ENCODE data around the gene HPCA. TPM values are rescaled to one million over a fixed set of nuclear protein-coding genes. Genes with fewer than 3 reads are reported as not detected.

HPCA gene
- total and polyA plus RNA-seq, 2 of the 8 experiments (the other 6 are each of a cell fraction or from before 2014, with no cell fraction given) = 0.70 to 1.4 TPM

GRCh38 chr1:32898958-32899357 lies 12.7 kb downstream of the HPCA start:
- no peaks in the 10 kb centered on the region for H3K79me2 ChIP-seq (ENCODE audit: control insufficient read depth in 1 of 2, insufficient read depth in 2 of 2, low read length in 2 of 2)
- H3K27ac ChIP-seq (ENCODE audit: low read depth, low read length) = no peak overlapping the region
- ChIA-PET CTCF (ENCODE audit: partially characterized antibody) (interaction anchor here (0.7 to 16.6 kb wide), 7 partner anchors 20 to 190 kb away, joined by 3 to 382 read pairs (median 6); partner anchors contain the start of genes FNDC5 and HPCA), POLR2A (ENCODE audit: partially characterized antibody) (interaction anchor here (1.2 kb wide), 1 partner anchor 116 kb away, joined by 3 read pairs; no protein-coding TSS in a partner anchor)
- no peak overlapping the region for H3K56ac ChIP-seq (replicated peaks; ENCODE audit: insufficient read length, low read depth, low read length)
- no peak overlapping the region for H3K4me3 ChIP-seq (ENCODE audit: extremely low read depth in 1 of 4, insufficient read depth in 2 of 4, low read depth in 3 of 4, low read length in 4 of 4)
- no peak overlapping the region for H2BK120ac ChIP-seq (replicated peaks; ENCODE audit: low read depth, low read length)
- no peak overlapping the region for H4K5ac ChIP-seq (ENCODE audit: insufficient read length, low read depth, low read length)
- WGBS, 2 experiments (ENCODE audit: extremely low coverage in 1 of 2, insufficient coverage in 1 of 2, insufficient read length in 1 of 2, insufficient replicate concordance in 2 of 2, low coverage in 1 of 2, low lambda C conversion rate in 2 of 2, missing lambda C conversion rate in 1 of 2) = 84% methylated on average over 3 of the region's 3 CpGs; no CpG with 5 or more reads in 1 of the 2 experiments
- H2BK20ac ChIP-seq (ENCODE audit: low read length) = no peak overlapping the region
- no peak overlapping the region for H3K18ac ChIP-seq (ENCODE audit: extremely low read depth, low read length)
- H4K91ac ChIP-seq (replicated peaks; ENCODE audit: insufficient read length, low read length) = no peak overlapping the region
- H3K23ac ChIP-seq (ENCODE audit: insufficient read length) = no peak overlapping the region
- H2BK15ac ChIP-seq (ENCODE audit: low read length) = no peak overlapping the region
- peaks cover 14 to 40% (median 34%) of the 10 kb centered on the region in 4 experiments for H3K27me3 ChIP-seq (replicated peaks in 1 of 4; ENCODE audit: control insufficient read depth in 3 of 4, extremely low read depth in 1 of 4, insufficient read depth in 3 of 4, low read length in 3 of 4)
- H2BK12ac ChIP-seq (ENCODE audit: low read depth, low read length) = no peak overlapping the region
- peaks cover 2 to 4% of the 10 kb centered on the region in 2 experiments for H4K20me1 ChIP-seq (replicated peaks in 1 of 2; ENCODE audit: control insufficient read depth in 1 of 2, insufficient read depth in 2 of 2, low read length in 2 of 2)
- H2AFZ ChIP-seq (ENCODE audit: low read length) = no peak overlapping the region
- FAIRE-seq (no peak), DNase-seq (ENCODE audit: low read depth in 1 of 2, low spot score in 2 of 2) (no peak)
- no peaks in the 10 kb centered on the region for H3K79me1 ChIP-seq (ENCODE audit: low read depth, low read length)
- H3K23me2 ChIP-seq (ENCODE audit: low read depth, low read length) = peaks cover 11% of the 10 kb centered on the region; the same call in 1 of the 2 replicates
- H3K14ac ChIP-seq (ENCODE audit: insufficient read length) = no peak overlapping the region
- H3K4ac ChIP-seq (replicated peaks; ENCODE audit: insufficient read length, low read depth, low read length) = no peak overlapping the region
- no peak overlapping the region for H3K4me2 ChIP-seq (ENCODE audit: insufficient read depth in 1 of 2, low read depth in 2 of 2, low read length in 2 of 2)
- no peak overlapping the region for H2AK5ac ChIP-seq (ENCODE audit: low read depth, low read length)
- no peak overlapping the region for H3K9ac ChIP-seq (replicated peaks in 1 of 4; ENCODE audit: extremely low read depth in 1 of 4, low read depth in 3 of 4, low read length in 3 of 4)
- no peaks in the 10 kb centered on the region for H3K9me3 ChIP-seq (ENCODE audit: insufficient read depth in 2 of 2, low read depth in 1 of 2, low read length in 1 of 2)
- no peak overlapping the region for H4K8ac ChIP-seq (ENCODE audit: extremely low read depth, insufficient read depth, low read length)
- no peak overlapping the region for H2BK5ac ChIP-seq (ENCODE audit: low read depth, low read length)
- H3K4me1 ChIP-seq (replicated peaks in 1 of 4; ENCODE audit: control insufficient read depth in 3 of 4, insufficient read depth in 4 of 4, low read length in 3 of 4) = peaks cover 0 to 20% (median 14%) of the 10 kb centered on the region in 4 experiments; a peak in 6 of 7 replicates
- no peaks in the 10 kb centered on the region for H3K36me3 ChIP-seq (ENCODE audit: control insufficient read depth in 2 of 4, insufficient read depth in 4 of 4, low read length in 3 of 4)
- TF ChIP-seq CREB1 (IDR thresholded peaks at IDR 0.05) (no peak), CHD1 (IDR thresholded peaks at IDR 0.05; ENCODE audit: low read depth, low read length) (no peak), POU5F1 (IDR thresholded peaks at IDR 0.05; ENCODE audit: low read depth, low read length) (no peak), YY1 (IDR thresholded peaks at IDR 0.05; ENCODE audit: low read depth, low read length) (no peak), KDM5A (IDR thresholded peaks at IDR 0.05; ENCODE audit: low read length) (no peak), KDM4A (IDR thresholded peaks at IDR 0.05; ENCODE audit: low read depth, low read length, severe bottlenecking) (no peak), CEBPB (IDR thresholded peaks at IDR 0.05; ENCODE audit: low read depth, low read length) (no peak), CHD2 (IDR thresholded peaks at IDR 0.05; ENCODE audit: low read length) (no peak), SRF (IDR thresholded peaks at IDR 0.05; ENCODE audit: low read depth, low read length) (no peak), SP4 (IDR thresholded peaks at IDR 0.05; ENCODE audit: low read length) (no peak)
- TF ChIP-seq, protein P1, sequence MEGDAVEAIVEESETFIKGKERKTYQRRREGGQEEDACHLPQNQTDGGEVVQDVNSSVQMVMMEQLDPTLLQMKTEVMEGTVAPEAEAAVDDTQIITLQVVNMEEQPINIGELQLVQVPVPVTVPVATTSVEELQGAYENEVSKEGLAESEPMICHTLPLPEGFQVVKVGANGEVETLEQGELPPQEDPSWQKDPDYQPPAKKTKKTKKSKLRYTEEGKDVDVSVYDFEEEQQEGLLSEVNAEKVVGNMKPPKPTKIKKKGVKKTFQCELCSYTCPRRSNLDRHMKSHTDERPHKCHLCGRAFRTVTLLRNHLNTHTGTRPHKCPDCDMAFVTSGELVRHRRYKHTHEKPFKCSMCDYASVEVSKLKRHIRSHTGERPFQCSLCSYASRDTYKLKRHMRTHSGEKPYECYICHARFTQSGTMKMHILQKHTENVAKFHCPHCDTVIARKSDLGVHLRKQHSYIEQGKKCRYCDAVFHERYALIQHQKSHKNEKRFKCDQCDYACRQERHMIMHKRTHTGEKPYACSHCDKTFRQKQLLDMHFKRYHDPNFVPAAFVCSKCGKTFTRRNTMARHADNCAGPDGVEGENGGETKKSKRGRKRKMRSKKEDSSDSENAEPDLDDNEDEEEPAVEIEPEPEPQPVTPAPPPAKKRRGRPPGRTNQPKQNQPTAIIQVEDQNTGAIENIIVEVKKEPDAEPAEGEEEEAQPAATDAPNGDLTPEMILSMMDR (IDR thresholded peaks at IDR 0.05; ENCODE audit: control extremely low read depth in 1 of 3, insufficient read depth in 1 of 3, low read depth in 1 of 3, low read length in 3 of 3) = no peak
- TF ChIP-seq, protein P2, sequence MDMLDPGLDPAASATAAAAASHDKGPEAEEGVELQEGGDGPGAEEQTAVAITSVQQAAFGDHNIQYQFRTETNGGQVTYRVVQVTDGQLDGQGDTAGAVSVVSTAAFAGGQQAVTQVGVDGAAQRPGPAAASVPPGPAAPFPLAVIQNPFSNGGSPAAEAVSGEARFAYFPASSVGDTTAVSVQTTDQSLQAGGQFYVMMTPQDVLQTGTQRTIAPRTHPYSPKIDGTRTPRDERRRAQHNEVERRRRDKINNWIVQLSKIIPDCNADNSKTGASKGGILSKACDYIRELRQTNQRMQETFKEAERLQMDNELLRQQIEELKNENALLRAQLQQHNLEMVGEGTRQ (IDR thresholded peaks at IDR 0.05; ENCODE audit: low read length) = no peak
